ENCODE measurements around the gene CLIC3.

DNA sequence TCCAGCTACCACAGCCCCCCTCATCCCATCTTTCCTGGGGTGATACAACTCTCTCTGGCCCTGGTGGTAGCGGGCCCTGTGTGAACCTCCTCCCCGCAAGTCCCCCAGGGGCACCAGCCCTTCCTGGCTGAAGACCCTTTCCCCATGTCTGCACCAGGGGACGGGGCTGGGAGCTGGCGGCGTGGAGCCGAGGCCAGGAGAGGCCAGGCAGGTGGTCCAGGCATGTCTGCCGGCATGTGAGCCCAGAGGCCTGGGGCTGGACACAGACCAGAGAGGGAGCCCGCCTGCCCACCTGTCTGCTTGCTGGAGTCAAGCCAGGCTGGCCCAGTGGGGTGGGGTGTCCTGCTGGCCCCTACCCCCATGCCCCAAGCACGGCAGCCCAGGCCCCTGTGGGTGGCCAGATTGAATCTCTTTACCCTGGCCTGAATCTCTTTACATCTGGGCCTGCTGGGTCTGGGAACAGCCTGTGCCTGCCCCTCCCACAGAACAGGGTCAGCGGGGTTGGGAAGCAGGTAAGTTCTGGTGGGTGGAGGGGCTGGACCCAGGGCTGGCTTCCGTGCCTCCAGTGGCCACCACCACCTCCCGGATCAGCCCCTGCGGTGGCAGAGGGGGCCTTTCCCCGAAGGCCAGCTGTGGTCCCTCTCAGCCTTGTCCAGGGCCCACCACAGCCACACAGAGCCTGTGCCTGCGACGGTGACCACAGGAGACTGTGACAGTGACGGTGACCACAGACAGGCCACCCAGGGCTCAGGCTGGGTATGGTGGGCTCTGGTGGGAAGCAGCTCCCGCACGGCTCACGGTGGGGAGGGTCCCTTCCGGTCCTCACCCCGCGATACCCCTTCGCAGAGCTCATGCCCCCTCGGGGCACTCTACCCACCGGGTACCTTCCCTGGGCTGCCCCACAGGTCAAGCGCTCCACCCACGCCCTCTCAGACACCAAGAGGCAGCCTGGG lies 37.2 kb downstream of the CLIC3 start:
- TF ChIP-seq, protein P1, sequence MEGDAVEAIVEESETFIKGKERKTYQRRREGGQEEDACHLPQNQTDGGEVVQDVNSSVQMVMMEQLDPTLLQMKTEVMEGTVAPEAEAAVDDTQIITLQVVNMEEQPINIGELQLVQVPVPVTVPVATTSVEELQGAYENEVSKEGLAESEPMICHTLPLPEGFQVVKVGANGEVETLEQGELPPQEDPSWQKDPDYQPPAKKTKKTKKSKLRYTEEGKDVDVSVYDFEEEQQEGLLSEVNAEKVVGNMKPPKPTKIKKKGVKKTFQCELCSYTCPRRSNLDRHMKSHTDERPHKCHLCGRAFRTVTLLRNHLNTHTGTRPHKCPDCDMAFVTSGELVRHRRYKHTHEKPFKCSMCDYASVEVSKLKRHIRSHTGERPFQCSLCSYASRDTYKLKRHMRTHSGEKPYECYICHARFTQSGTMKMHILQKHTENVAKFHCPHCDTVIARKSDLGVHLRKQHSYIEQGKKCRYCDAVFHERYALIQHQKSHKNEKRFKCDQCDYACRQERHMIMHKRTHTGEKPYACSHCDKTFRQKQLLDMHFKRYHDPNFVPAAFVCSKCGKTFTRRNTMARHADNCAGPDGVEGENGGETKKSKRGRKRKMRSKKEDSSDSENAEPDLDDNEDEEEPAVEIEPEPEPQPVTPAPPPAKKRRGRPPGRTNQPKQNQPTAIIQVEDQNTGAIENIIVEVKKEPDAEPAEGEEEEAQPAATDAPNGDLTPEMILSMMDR (IDR thresholded peaks at IDR 0.05; ENCODE audit: insufficient read depth, low read length, poor library complexity, severe bottlenecking), result no peak
- no peak for TF ChIP-seq EZH2phosphoT487 (conservative IDR thresholded peaks at IDR 0.05; ENCODE audit: low read length)

Measured in SU-DHL-6 (cell line).